Measurements from ENCODE around the gene GUCA1A. TPM values are rescaled to one million over a fixed set of nuclear protein-coding genes. Genes with fewer than 3 reads are reported as not detected.
"Not testable (repeated sequence)": the region's sequence is repeated elsewhere in the genome, so short reads cannot be mapped to it uniquely, and the experiment has no call there.

Gene GUCA1A
- total RNA-seq, 6 donors from 2014 or later = not detected

DNA sequence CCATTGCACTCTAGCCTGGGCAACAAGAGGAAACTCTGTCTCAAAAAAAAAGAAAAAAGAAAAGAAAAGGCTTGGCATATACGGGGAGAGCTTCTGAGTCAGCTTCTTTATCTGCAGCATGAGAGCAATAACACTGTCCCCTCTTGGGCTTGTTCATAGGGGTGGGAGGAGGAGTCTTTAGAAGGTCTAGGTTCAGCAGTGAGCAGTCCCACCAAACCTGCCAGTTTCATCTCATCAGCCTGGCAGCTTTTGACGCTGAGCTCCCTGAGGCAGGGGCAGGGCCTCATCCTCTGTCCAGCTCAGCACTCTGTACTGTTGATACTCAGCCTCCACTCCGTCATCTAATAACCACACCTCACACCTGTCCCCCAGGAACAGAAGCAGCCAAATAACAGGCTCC lies 25.1 kb upstream of the GUCA1A start:
- TF ChIP-seq POLR2AphosphoS5 (IDR thresholded peaks at IDR 0.05) (no peak), CTCF (IDR thresholded peaks at IDR 0.05) (no peak), POLR2A (IDR thresholded peaks at IDR 0.05) (no peak), EP300 (IDR thresholded peaks at IDR 0.05) (no peak)
- WGBS, 2 donors = 66 to 67% methylated on average over 3 of the region's 3 CpGs
- Histone ChIP-seq H3K9me3 (no peaks in the 10 kb centered on the region), H3K27me3 (no peaks in the 10 kb centered on the region), H3K27ac (no peak overlapping the region), H3K4me1 (peaks cover 0 to 2% (median under 1%) of the 10 kb centered on the region in 4 donors), H3K36me3 (no peaks in the 10 kb centered on the region), H3K4me3 (no peak overlapping the region)
- peak; percentile 7 to 78 for ATAC-seq (ENCODE audit: low FRiP score in 2 of 2)
- DNase-seq = no peak

DNA sequence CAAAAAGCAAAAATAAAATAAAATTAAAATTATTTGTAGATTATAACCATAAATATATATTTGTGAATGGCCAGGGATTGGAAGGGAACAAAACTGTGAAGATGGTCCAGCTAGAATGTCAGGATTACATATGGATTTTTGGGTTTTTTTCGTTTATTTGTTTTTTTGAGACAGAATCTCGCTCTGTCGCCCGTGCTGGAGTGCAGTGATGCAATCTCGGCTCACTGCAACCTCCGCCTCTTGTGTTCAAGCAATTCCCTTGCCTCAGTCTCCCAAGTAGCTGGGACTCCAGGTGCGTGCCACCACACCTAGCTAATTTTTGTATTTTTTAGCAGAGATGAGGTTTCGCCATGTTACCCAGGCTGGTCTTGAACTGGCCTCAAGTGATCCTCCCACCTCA lies 22.9 kb upstream of the GUCA1A start:
- H3K27me3 ChIP-seq = no peaks in the 10 kb centered on the region
- 87 to 89% methylated on average over 8 of the region's 8 CpGs for WGBS, 2 donors

DNA sequence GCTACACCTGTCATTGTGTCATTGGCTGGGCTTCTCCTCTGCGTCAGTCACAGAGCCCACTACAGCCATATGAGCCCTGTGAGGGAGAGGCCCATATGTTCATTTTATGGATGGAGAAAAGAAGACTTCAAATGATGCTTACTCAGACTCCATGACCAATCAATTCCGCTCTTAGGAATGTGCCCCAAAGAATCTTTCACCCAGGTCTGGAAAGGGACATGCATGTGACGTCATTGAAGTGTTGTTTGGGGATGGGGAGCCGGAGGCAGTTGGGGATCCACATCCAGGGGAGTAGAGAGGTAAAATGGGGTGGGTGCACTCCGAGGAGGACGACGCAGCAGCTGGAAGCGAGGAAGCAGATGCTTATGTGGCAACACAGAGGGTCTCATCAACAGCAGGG lies 21.1 kb upstream of the GUCA1A start:
- 80 to 81% methylated on average over 8 of the region's 8 CpGs for WGBS, 2 donors
- H3K27me3 ChIP-seq = no peaks in the 10 kb centered on the region
- no peaks in the 10 kb centered on the region for H3K4me1 ChIP-seq
- DNase-seq (no peak), ATAC-seq (ENCODE audit: low FRiP score in 2 of 2) (no peak)
- no peaks in the 10 kb centered on the region for H3K36me3 ChIP-seq
- no peak for TF ChIP-seq POLR2A (IDR thresholded peaks at IDR 0.05)
- TF ChIP-seq CTCF (IDR thresholded peaks at IDR 0.05) = no peak
- no peak for TF ChIP-seq EP300 (IDR thresholded peaks at IDR 0.05)
- TF ChIP-seq POLR2AphosphoS5 (IDR thresholded peaks at IDR 0.05) = no peak
- no peak overlapping the region for H3K27ac ChIP-seq
- no peak overlapping the region for H3K4me3 ChIP-seq
- no peaks in the 10 kb centered on the region for H3K9me3 ChIP-seq

More for the DNA sequence above, 22.9 kb upstream of the GUCA1A start:
- Histone ChIP-seq H3K4me1 (no peaks in the 10 kb centered on the region), H3K4me3 (no peak overlapping the region), H3K36me3 (no peaks in the 10 kb centered on the region), H3K9me3 (no peaks in the 10 kb centered on the region), H3K27ac (no peak overlapping the region)
- TF ChIP-seq POLR2A (IDR thresholded peaks at IDR 0.05) (no peak), CTCF (IDR thresholded peaks at IDR 0.05) (no peak), POLR2AphosphoS5 (IDR thresholded peaks at IDR 0.05) (no peak), EP300 (IDR thresholded peaks at IDR 0.05) (no peak)
- DNase-seq = no peak
- ATAC-seq (ENCODE audit: low FRiP score in 2 of 2) = no peak

- 79 to 92% methylated on average over 4 of the region's 4 CpGs for WGBS, 2 donors
- not testable (repeated sequence) for ATAC-seq (ENCODE audit: low FRiP score in 2 of 2); H3K36me3 ChIP-seq; H3K27ac ChIP-seq; DNase-seq; H3K9me3 ChIP-seq; H3K4me1 ChIP-seq; H3K4me3 ChIP-seq; H3K27me3 ChIP-seq
Measured at GRCh38 chr6:42152528-42153213, 20.5 kb upstream of the GUCA1A start.

DNA sequence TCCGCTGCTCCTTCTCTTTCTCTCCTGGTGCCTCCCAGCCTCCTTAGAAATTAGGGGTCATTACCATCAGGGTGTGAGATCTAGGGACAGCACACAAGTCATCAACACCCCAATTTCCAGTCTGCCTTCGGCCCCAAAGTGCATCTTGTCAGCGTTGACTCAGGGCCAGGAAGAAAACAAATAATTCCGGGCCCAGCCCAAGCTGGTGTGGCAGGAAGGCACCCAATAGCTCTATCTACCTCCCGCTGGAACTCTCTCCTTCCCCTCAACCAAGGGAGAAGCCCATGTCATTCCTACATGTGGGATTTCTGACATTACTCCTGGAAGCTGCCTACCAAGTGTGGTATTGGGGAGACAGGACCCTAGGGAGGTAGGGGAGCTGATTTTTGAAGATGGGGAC lies 19.2 kb upstream of the GUCA1A start:
- no peaks in the 10 kb centered on the region for H3K4me1 ChIP-seq
- H3K27ac ChIP-seq = no peak overlapping the region
- H3K36me3 ChIP-seq = no peaks in the 10 kb centered on the region
- 46 to 56% methylated on average over 5 of the region's 5 CpGs for WGBS, 2 donors
- no peaks in the 10 kb centered on the region for H3K9me3 ChIP-seq
- H3K27me3 ChIP-seq = no peaks in the 10 kb centered on the region
- DNase-seq = no peak
- no peak overlapping the region for H3K4me3 ChIP-seq
- ATAC-seq (ENCODE audit: low FRiP score in 2 of 2) = no peak
- TF ChIP-seq POLR2A (IDR thresholded peaks at IDR 0.05) = no peak
- TF ChIP-seq POLR2AphosphoS5 (IDR thresholded peaks at IDR 0.05) = no peak
- no peak for TF ChIP-seq EP300 (IDR thresholded peaks at IDR 0.05)
- TF ChIP-seq CTCF (IDR thresholded peaks at IDR 0.05) = no peak

Measured in upper lobe of left lung (tissue), 6 donors.